Melanocyte of skin (primary cell): ENCODE results near the gene DHDH. TPM values are rescaled to one million over a fixed set of nuclear protein-coding genes. Genes with fewer than 3 reads are reported as not detected.

ENCODE experiments used
- small RNA-seq, 2 donors: library from RNA; depleted of rRNA; stranded (forward); fragments of <200 nt; gene quantifications; one replicate each; pipeline ENCODE3, GENCODE V24; 2012
- total RNA-seq, 2 donors: library from RNA; depleted of rRNA; stranded (reverse); fragments of >200 nt; gene quantifications; 2 replicates each; pipeline ENCODE4 v1.2.3, GENCODE V29; 2012

Gene DHDH
- total RNA-seq = 1 to 10 TPM in 1 of 2 donors, under 1 TPM in 1; 0.33 to 1.0 TPM

GRCh38 chr19:48933382-48933932 lies at the start of gene DHDH:
Gene DHDH (plus strand): TSS chr19:48933699. CDS start chr19:48933722, 23 bp downstream.

GRCh38 chr19:48899781-48900476 lies 33.6 kb upstream of the DHDH start, which contains the start of gene NUCB1:
Gene NUCB1 (plus strand): TSS chr19:48900312. CDS start chr19:48900797, 485 bp downstream.

DNA sequence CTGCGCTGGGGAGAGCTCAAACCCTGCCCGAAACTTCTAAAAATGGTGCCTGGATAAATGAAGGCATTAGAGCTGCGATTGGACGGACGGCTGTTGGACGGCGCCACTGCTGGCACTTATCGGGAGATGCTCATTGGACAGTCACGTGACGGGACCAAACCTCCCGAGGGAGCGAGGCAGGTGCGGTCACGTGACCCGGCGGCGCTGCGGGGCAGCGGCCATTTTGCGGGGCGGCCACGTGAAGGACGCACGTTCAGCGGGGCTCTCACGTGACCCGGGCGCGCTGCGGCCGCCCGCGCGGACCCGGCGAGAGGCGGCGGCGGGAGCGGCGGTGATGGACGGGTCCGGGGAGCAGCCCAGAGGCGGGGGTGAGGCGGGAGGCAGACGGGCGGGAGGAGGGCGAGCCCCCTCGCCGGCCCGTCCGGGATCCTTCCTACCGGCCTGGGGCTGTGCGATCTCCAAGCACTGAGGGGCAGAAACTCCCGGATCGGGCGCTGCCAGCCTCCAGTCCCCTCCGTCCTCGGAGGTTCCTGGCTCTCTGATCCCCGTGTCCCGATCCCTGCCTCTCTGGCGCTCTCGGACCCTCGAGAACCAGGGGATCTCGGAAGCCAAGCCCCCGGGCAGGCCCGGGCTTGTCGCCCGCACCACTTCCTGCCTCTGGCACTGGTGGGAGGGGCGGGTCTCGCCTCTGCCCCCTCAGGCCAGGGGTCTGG lies 21.3 kb downstream of the DHDH start, which contains the start of gene BAX:
TSS of gene BAX (plus strand) at position 281 of the 713 bp plus-strand sequence. CDS start at position 335, 54 bp downstream.

DNA sequence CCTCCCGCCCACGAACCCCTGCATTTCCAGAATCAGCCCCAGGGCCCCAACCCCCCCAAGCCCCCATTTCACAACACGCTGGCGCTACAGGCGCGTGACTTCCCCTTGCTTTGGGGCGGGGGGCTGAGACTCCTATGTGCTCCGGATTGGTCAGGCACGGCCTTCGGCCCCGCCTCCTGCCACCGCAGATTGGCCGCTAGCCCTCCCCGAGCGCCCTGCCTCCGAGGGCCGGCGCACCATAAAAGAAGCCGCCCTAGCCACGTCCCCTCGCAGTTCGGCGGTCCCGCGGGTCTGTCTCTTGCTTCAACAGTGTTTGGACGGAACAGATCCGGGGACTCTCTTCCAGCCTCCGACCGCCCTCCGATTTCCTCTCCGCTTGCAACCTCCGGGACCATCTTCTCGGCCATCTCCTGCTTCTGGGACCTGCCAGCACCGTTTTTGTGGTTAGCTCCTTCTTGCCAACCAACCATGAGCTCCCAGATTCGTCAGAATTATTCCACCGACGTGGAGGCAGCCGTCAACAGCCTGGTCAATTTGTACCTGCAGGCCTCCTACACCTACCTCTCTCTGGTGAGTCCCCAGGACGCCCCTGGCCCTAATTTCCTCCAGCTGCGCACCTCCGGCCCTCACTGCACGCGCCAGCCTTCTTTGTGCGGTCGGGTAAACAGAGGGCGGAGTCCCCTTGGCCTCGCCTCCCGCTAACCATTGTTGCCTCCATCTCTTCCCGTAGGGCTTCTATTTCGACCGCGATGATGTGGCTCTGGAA lies 31.7 kb downstream of the DHDH start, which contains the start of gene FTL:
TSS of gene FTL (plus strand) at position 270 of the 766 bp plus-strand sequence. CDS start at position 469, 199 bp downstream.

GRCh38 chr19:48993175-48994034 lies 59.9 kb downstream of the DHDH start, which contains the start of the genes GYS1 and RUVBL2:
Gene GYS1 (minus strand): TSS chr19:48993309. CDS start chr19:48993112, 197 bp downstream.
Gene RUVBL2 (plus strand): TSS chr19:48993887. CDS start chr19:48993912, 25 bp downstream.

Small RNAs within 50 kb of the gene (small RNA-seq; reads per million reads assigned to genes)
- 0 reads per million in 2 donors for gene AC026803.1

Other genes with a start within 250 kb of the DHDH start
- gene FUT2, start 237.7 kb upstream of the DHDH start, total RNA-seq = under 1 TPM in 1 of 2 donors, not detected in 1; under 0.01 TPM
- gene MAMSTR, start 214.0 kb upstream of the DHDH start, total RNA-seq = 1 to 10 TPM in 1 of 2 donors, under 1 TPM in 1; 0.33 to 1.0 TPM
- gene RASIP1, start 193.1 kb upstream of the DHDH start, total RNA-seq = 10 to 100 TPM in 1 of 2 donors, 1 to 10 TPM in 1; 3.0 to 26.8 TPM
- under 1 TPM; 0.33 to 0.34 TPM for gene IZUMO1, start 186.8 kb upstream of the DHDH start, total RNA-seq
- gene FUT1, start 181.1 kb upstream of the DHDH start, total RNA-seq = 1 to 10 TPM in 1 of 2 donors, under 1 TPM in 1; 0.34 to 1.7 TPM
- not detected for gene FGF21, start 178.2 kb upstream of the DHDH start, total RNA-seq
- 10 to 100 TPM; 11.7 to 29.0 TPM for gene BCAT2, start 122.7 kb upstream of the DHDH start, total RNA-seq
- gene HSD17B14, start 97.2 kb upstream of the DHDH start, total RNA-seq = 1 to 10 TPM; 4.1 to 4.7 TPM
- gene PLEKHA4, start 65.1 kb upstream of the DHDH start, total RNA-seq = 10 to 100 TPM; 26.6 to 34.1 TPM
- gene PPP1R15A, start 61.3 kb upstream of the DHDH start, total RNA-seq = 10 to 100 TPM; 30.6 to 45.0 TPM
- gene TULP2, start 35.0 kb upstream of the DHDH start, total RNA-seq = under 1 TPM in 1 of 2 donors, not detected in 1; 0.34 TPM
- gene NUCB1, start 33.4 kb upstream of the DHDH start, total RNA-seq = 100 to 1,000 TPM; 174 to 185 TPM
- 10 to 100 TPM; 53.3 to 59.9 TPM for gene BAX, start 21.2 kb downstream of the DHDH start, total RNA-seq
- gene FTL, start 31.6 kb downstream of the DHDH start, total RNA-seq = 1,000 to 10,000 TPM; 2,131 to 3,816 TPM
- 10 to 100 TPM; 56.4 to 70.3 TPM for gene GYS1, start 59.6 kb downstream of the DHDH start, total RNA-seq
- 100 to 1,000 TPM; 182 to 358 TPM for gene RUVBL2, start 60.2 kb downstream of the DHDH start, total RNA-seq
- gene LHB, start 83.4 kb downstream of the DHDH start, total RNA-seq = under 1 TPM in 1 of 2 donors, not detected in 1; 0.69 TPM
- gene CGB3, start 90.6 kb downstream of the DHDH start, total RNA-seq = not detected
- not detected for gene CGB2, start 98.2 kb downstream of the DHDH start, total RNA-seq
- gene CGB1, start 103.2 kb downstream of the DHDH start, total RNA-seq = not detected
- not detected for gene CGB5, start 110.1 kb downstream of the DHDH start, total RNA-seq
- not detected for gene CGB8, start 115.4 kb downstream of the DHDH start, total RNA-seq
- under 1 TPM; 0.33 to 0.34 TPM for gene CGB7, start 124.0 kb downstream of the DHDH start, total RNA-seq
- gene NTF4, start 131.1 kb downstream of the DHDH start, total RNA-seq = not detected
- not detected for gene KCNA7, start 139.0 kb downstream of the DHDH start, total RNA-seq
- gene SNRNP70, start 151.8 kb downstream of the DHDH start, total RNA-seq = 100 to 1,000 TPM; 132 to 144 TPM
- 1 to 10 TPM; 5.9 to 7.0 TPM for gene LIN7B, start 180.7 kb downstream of the DHDH start, total RNA-seq
- gene C19orf73, start 185.4 kb downstream of the DHDH start, total RNA-seq = 1 to 10 TPM in 1 of 2 donors, under 1 TPM in 1; 0.67 to 1.0 TPM
- 1 to 10 TPM; 7.3 to 9.6 TPM for gene PPFIA3, start 185.8 kb downstream of the DHDH start, total RNA-seq
- gene HRC, start 221.7 kb downstream of the DHDH start, total RNA-seq = not detected
- gene TRPM4, start 224.1 kb downstream of the DHDH start, total RNA-seq = 10 to 100 TPM; 18.6 to 23.0 TPM